ENCODE data around the gene SUMO1.

The SUMO1 gene

GRCh38 chr2:202196727-202197126 is 41.7 kb downstream of the SUMO1 start:
- no peak for DNase-seq

- DNase-seq: no peak
These were observed 44.0 kb downstream of the SUMO1 start for GRCh38 chr2:202194418-202194817.

GRCh38 chr2:202193881-202194353 is 44.5 kb downstream of the SUMO1 start:
- DNase-seq: no peak

GRCh38 chr2:202193305-202193704 is 45.1 kb downstream of the SUMO1 start:
- DNase-seq: no peak

GRCh38 chr2:202187570-202187969 is 50.8 kb downstream of the SUMO1 start:
- no peak for DNase-seq

- DNase-seq: no peak
These were observed 51.7 kb downstream of the SUMO1 start for GRCh38 chr2:202186641-202187202.

GRCh38 chr2:202185156-202185555 is 53.2 kb downstream of the SUMO1 start:
- DNase-seq: no peak

GRCh38 chr2:202184557-202184956 is 53.8 kb downstream of the SUMO1 start:
- no peak for DNase-seq

- DNase-seq: peak; percentile 31 to 68
These were observed 59.9 kb downstream of the SUMO1 start for GRCh38 chr2:202178346-202178958.

GRCh38 chr2:202172439-202173211 is 65.8 kb downstream of the SUMO1 start:
- no peak for DNase-seq

GRCh38 chr2:202171241-202171825 is 67.1 kb downstream of the SUMO1 start:
- no peak for DNase-seq

- no peak for DNase-seq
These were observed 68.5 kb downstream of the SUMO1 start for GRCh38 chr2:202169832-202170424.

- DNase-seq: no peak
These were observed 69.3 kb downstream of the SUMO1 start for GRCh38 chr2:202169131-202169530.

GRCh38 chr2:202165945-202166344 is 72.5 kb downstream of the SUMO1 start:
- no peak for DNase-seq

GRCh38 chr2:202165208-202165607 is 73.2 kb downstream of the SUMO1 start:
- no peak for DNase-seq

GRCh38 chr2:202164411-202164810 is 74.0 kb downstream of the SUMO1 start:
- DNase-seq: no peak

- no peak for DNase-seq
These were observed 77.1 kb downstream of the SUMO1 start for GRCh38 chr2:202161151-202161835.

- DNase-seq: no peak
These were observed 79.6 kb downstream of the SUMO1 start for GRCh38 chr2:202158796-202159195.

GRCh38 chr2:202157211-202157990 is 81.0 kb downstream of the SUMO1 start:
- DNase-seq: no peak
